C4-2B (cell line): ENCODE results near the gene CALD1.

Experiments
- ZFX ChIP-seq: fragments of 450-650 bp; IDR thresholded peaks from 2 replicates; pipeline ENCODE4 v1.6.1; 2017
- TF ChIP-seq, protein P1 (sequence below): fragments of 450-650 bp; conservative IDR thresholded peaks from 2 replicates; pipeline ENCODE4 v1.5.1; 2017; ENCODE audit warnings: mild to moderate bottlenecking

DNA sequence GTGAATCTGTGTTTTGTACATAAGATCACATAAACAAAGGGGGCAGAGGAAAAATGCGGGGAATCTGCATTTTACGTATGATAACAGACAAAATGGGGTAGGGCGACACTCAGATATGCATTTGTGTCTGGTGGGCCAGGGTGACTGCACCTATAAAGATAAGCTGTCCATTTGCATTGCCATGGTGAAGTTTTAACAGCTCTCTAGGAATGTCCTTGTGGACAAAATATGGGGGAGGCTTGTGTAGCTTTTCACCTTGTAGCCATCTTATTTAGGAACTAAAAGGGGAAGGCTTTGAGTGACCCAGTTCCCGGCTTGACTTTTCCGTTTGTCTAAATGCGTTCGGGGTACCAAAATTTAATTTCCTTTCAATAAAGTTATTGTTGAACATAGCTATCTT, 114.5 kb downstream of the CALD1 start:
- TF ChIP-seq, protein P1, sequence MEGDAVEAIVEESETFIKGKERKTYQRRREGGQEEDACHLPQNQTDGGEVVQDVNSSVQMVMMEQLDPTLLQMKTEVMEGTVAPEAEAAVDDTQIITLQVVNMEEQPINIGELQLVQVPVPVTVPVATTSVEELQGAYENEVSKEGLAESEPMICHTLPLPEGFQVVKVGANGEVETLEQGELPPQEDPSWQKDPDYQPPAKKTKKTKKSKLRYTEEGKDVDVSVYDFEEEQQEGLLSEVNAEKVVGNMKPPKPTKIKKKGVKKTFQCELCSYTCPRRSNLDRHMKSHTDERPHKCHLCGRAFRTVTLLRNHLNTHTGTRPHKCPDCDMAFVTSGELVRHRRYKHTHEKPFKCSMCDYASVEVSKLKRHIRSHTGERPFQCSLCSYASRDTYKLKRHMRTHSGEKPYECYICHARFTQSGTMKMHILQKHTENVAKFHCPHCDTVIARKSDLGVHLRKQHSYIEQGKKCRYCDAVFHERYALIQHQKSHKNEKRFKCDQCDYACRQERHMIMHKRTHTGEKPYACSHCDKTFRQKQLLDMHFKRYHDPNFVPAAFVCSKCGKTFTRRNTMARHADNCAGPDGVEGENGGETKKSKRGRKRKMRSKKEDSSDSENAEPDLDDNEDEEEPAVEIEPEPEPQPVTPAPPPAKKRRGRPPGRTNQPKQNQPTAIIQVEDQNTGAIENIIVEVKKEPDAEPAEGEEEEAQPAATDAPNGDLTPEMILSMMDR = no peak
- no peak for TF ChIP-seq ZFX
